Endothelial cell (in vitro differentiated cells): ENCODE measurements around the gene P2RY2. TPM values are rescaled to one million over a fixed set of nuclear protein-coding genes. Genes with fewer than 3 reads are reported as not detected.

ENCODE experiments used
- DNase-seq: peaks from one replicate; pipeline ENCODE4 v3.0.0; 2021; ENCODE audit warnings: low spot score
- H3K27ac Mint-ChIP-seq: one replicate; pipeline ENCODE4 v1.8.0; 2021; ENCODE audit warnings: mixed read lengths, inconsistent platforms; ENCODE audit not compliant: unreplicated experiment
- H3K27me3 Mint-ChIP-seq: one replicate; pipeline ENCODE4 v1.8.0; 2021; ENCODE audit warnings: mild to moderate bottlenecking, moderate library complexity, mixed read lengths, inconsistent platforms; ENCODE audit not compliant: unreplicated experiment
- H3K36me3 Mint-ChIP-seq: one replicate; pipeline ENCODE4 v1.8.0; 2021; ENCODE audit warnings: mild to moderate bottlenecking, low read depth, mixed read lengths, inconsistent platforms; ENCODE audit not compliant: unreplicated experiment
- H3K4me1 Mint-ChIP-seq: one replicate; pipeline ENCODE4 v1.8.0; 2021; ENCODE audit warnings: mild to moderate bottlenecking, mixed read lengths, inconsistent platforms; ENCODE audit not compliant: unreplicated experiment
- H3K4me3 Mint-ChIP-seq: one replicate; pipeline ENCODE4 v1.8.0; 2021; ENCODE audit warnings: mild to moderate bottlenecking, mixed read lengths, inconsistent platforms; ENCODE audit not compliant: unreplicated experiment
- H3K9me3 Mint-ChIP-seq: one replicate; pipeline ENCODE4 v1.8.0; 2021; ENCODE audit warnings: mixed read lengths, inconsistent platforms; ENCODE audit not compliant: unreplicated experiment
- CTCF ChIP-seq: fragments of 200-600 bp; sonication (generic); IDR thresholded peaks from one replicate; pipeline ENCODE4 v1.5.0; 2021; ENCODE audit warnings: antibody characterized with exemption; ENCODE audit not compliant: unreplicated experiment
- total RNA-seq: library from RNA; stranded (reverse); fragmentation: NEBNext Ultra II Directional; extraction: Animal tissue kit (Norgen Biotek cat#: 25700); gene quantifications from one replicate; pipeline ENCODE4 v1.2.1, GENCODE V29; 2021; ENCODE audit not compliant: unreplicated experiment

Gene P2RY2
- total RNA-seq, 1 donor from 2014 or later, result 0.10 TPM

GRCh38 chr11:73187854-73188253 is 30.2 kb upstream of the P2RY2 start:
- H3K36me3 Mint-ChIP-seq, result no peaks in the 10 kb centered on the region
- peaks cover 7% of the 10 kb centered on the region for H3K4me1 Mint-ChIP-seq
- no peak for DNase-seq
- H3K9me3 Mint-ChIP-seq, result no peaks in the 10 kb centered on the region
- no peak overlapping the region for H3K4me3 Mint-ChIP-seq
- H3K27ac Mint-ChIP-seq, result no peak overlapping the region
- TF ChIP-seq CTCF, result no peak
- H3K27me3 Mint-ChIP-seq, result peaks cover 8% of the 10 kb centered on the region

DNA sequence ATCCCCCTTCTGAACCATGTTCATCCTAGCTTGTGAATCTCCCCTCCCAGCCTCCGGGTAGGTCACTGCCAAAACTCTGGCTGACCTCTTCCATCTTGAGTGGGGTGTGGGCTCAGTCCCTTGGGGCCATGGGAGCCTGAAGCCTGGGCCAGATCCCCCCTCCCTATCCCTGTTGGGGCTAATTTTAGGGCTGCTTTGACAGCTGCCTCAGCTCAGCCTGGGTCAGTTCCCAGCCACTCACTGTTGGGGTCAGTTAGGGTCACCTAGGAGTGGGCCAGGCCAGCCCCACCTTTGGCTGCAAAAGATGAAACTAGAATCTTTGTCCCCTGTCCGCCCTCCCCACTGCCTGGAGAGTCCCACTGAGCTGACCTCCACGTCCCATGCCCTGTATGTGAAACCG is 29.8 kb upstream of the P2RY2 start:
- DNase-seq, result no peak
- no peak for TF ChIP-seq CTCF
- no peak overlapping the region for H3K27ac Mint-ChIP-seq
- H3K36me3 Mint-ChIP-seq, result no peaks in the 10 kb centered on the region
- H3K27me3 Mint-ChIP-seq, result peaks cover 8% of the 10 kb centered on the region
- H3K4me1 Mint-ChIP-seq, result peaks cover 7% of the 10 kb centered on the region
- no peak overlapping the region for H3K4me3 Mint-ChIP-seq
- H3K9me3 Mint-ChIP-seq, result no peaks in the 10 kb centered on the region

DNA sequence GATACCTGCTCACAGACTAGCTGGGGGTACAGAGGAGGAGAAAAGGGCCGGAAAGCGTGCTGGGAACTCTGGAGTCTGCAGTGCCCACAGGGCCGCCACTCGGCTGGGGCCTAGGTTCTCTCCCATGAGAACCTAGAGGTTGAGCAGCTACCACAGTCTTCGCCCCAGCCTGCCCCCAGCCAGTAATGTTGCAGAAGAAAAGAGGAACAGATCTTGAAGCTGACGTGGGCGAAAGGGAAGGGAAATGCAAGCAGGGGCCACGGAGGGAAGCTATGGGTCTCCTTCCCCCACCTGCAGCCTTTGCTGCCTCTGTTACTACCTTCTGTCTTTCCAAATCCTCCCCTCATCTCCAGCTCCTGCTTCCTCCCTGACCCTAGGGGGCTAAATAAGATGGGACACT is 28.8 kb upstream of the P2RY2 start:
- H3K4me3 Mint-ChIP-seq, result no peak overlapping the region
- TF ChIP-seq CTCF, result no peak
- H3K4me1 Mint-ChIP-seq, result peaks cover 7% of the 10 kb centered on the region
- no peaks in the 10 kb centered on the region for H3K36me3 Mint-ChIP-seq
- no peaks in the 10 kb centered on the region for H3K9me3 Mint-ChIP-seq
- no peak overlapping the region for H3K27ac Mint-ChIP-seq
- DNase-seq, result no peak
- peaks cover 8% of the 10 kb centered on the region for H3K27me3 Mint-ChIP-seq

DNA sequence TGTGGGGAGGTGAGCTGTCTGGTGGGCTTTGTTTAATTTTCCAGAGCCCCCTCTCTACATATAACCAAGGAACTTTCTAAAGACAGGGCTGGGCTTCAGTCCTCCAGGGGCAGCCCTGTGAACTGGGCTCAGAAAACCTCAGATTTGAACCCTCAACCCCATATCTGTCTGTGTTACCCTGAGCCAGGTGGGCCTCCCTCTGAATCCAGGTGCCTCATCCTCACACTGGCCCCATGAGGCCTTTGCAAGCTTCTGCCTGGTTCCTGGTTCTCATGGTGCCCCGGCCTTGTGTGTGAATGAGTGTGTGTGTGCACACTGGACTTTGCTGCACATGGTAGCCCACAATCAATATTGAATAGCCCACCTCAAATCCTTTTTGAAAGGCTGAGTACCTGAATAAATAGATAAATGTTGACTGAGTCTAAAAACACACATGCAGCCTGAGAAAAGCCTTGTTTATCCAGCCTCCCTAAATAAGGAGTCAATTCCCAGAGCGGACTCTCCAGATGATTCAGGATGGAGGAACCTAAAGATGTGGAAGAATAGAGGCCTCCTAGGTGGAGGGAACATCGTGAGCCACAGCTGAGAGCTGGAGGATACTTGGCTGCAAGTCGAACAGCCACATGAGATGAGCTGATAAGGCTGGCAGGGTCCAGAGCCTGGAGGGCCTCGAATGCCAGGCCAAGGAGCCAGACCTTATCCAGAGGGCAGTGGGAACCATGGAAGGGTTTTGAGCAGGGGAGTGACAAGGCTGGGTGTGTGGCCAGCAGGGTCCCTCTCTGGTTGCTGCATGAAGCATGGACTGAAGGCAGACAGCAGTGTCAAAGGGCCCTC is 28.1 kb upstream of the P2RY2 start:
- H3K36me3 Mint-ChIP-seq, result no peaks in the 10 kb centered on the region
- no peaks in the 10 kb centered on the region for H3K9me3 Mint-ChIP-seq
- peaks cover 5% of the 10 kb centered on the region for H3K4me1 Mint-ChIP-seq
- no peak overlapping the region for H3K27ac Mint-ChIP-seq
- DNase-seq, result no peak
- TF ChIP-seq CTCF, result no peak
- peaks cover 8% of the 10 kb centered on the region for H3K27me3 Mint-ChIP-seq
- no peak overlapping the region for H3K4me3 Mint-ChIP-seq

- no peaks in the 10 kb centered on the region for H3K36me3 Mint-ChIP-seq
- H3K27me3 Mint-ChIP-seq, result peaks cover 8% of the 10 kb centered on the region
- DNase-seq, result no peak
- no peaks in the 10 kb centered on the region for H3K9me3 Mint-ChIP-seq
- H3K4me1 Mint-ChIP-seq, result no peaks in the 10 kb centered on the region
- H3K4me3 Mint-ChIP-seq, result no peak overlapping the region
- no peak for TF ChIP-seq CTCF
- H3K27ac Mint-ChIP-seq, result no peak overlapping the region
Measured at GRCh38 chr11:73190557-73190885, 27.6 kb upstream of the P2RY2 start.
